ENCODE data around the gene CFI.

CFI gene

GRCh38 chr4:109703664-109704361 lies 98.0 kb downstream of the CFI start:
- Histone ChIP-seq H3K27ac (replicated peaks) (peak overlapping the region; percentile 78), H3K4me3 (replicated peaks; ENCODE audit: insufficient read depth, low read length) (peak overlapping the region; percentile 87), H3K27me3 (ENCODE audit: insufficient read depth, poor library complexity, severe bottlenecking) (no peaks in the 10 kb centered on the region)
- TF ChIP-seq REST (IDR thresholded peaks at IDR 0.05; ENCODE audit: insufficient replicate concordance, low read depth), result no peak
- TF ChIP-seq CTCF (IDR thresholded peaks at IDR 0.05; ENCODE audit: insufficient read depth, low read length), result no peak
- no peak for TF ChIP-seq POLR2AphosphoS5 (IDR thresholded peaks at IDR 0.05; ENCODE audit: low read depth)
- peak; percentile 46; the same call in 1 of the 2 replicates for TF ChIP-seq SPI1 (IDR thresholded peaks at IDR 0.05; ENCODE audit: borderline replicate concordance, low read depth)
- no peak for TF ChIP-seq GABPA (IDR thresholded peaks at IDR 0.05; ENCODE audit: low read depth)
- DNase-seq (ENCODE audit: low read depth in 1 of 2, low spot score in 1 of 2), result peak; percentile 7 to 10

GRCh38 chr4:109702950-109703663 lies 98.7 kb downstream of the CFI start, which contains the start of gene CASP6:
TSS of gene CASP6 (minus strand) at chr4:109703445. CDS start at chr4:109703395, 50 bp downstream.
- Histone ChIP-seq H3K27me3 (ENCODE audit: insufficient read depth, poor library complexity, severe bottlenecking) (no peaks in the 10 kb centered on the region), H3K4me3 (replicated peaks; ENCODE audit: insufficient read depth, low read length) (peak within 1 kb of the TSS; percentile 87), H3K27ac (replicated peaks) (peak within 1 kb of the TSS; percentile 78)
- DNase-seq (ENCODE audit: low read depth in 1 of 2, low spot score in 1 of 2), result peak; percentile 47 to 80
- TF ChIP-seq POLR2AphosphoS5 (IDR thresholded peaks at IDR 0.05; ENCODE audit: low read depth), result no peak; the same call in 1 of the 2 replicates
- TF ChIP-seq CTCF (IDR thresholded peaks at IDR 0.05; ENCODE audit: insufficient read depth, low read length), result peak; percentile 56

GRCh38 chr4:109701566-109702410 lies 100.0 kb downstream of the CFI start:
- Histone ChIP-seq H3K27me3 (ENCODE audit: insufficient read depth, poor library complexity, severe bottlenecking) (no peaks in the 10 kb centered on the region), H3K27ac (replicated peaks) (peak overlapping the region; percentile 78), H3K4me3 (replicated peaks; ENCODE audit: insufficient read depth, low read length) (peak overlapping the region; percentile 87; the same call in 1 of the 2 replicates)
- no peak for DNase-seq (ENCODE audit: low read depth in 1 of 2, low spot score in 1 of 2)
- TF ChIP-seq POLR2AphosphoS5 (IDR thresholded peaks at IDR 0.05; ENCODE audit: low read depth) (no peak), REST (IDR thresholded peaks at IDR 0.05; ENCODE audit: insufficient replicate concordance, low read depth) (no peak), SPI1 (IDR thresholded peaks at IDR 0.05; ENCODE audit: borderline replicate concordance, low read depth) (no peak), GABPA (IDR thresholded peaks at IDR 0.05; ENCODE audit: low read depth) (no peak), CTCF (IDR thresholded peaks at IDR 0.05; ENCODE audit: insufficient read depth, low read length) (no peak)
